GM21717 (cell line): ENCODE results near the gene DIRAS3.
"Not testable (repeated sequence)": the region's sequence is repeated elsewhere in the genome, so short reads cannot be mapped to it uniquely, and the experiment has no call there.

Source experiments
- ATAC-seq: cut with Tn5 transposase; IDR thresholded peaks from one replicate; pipeline ENCODE4 v1.9.1; 2021; ENCODE audit warnings: mild to moderate bottlenecking, moderate library complexity; ENCODE audit not compliant: unreplicated experiment

Gene DIRAS3

DNA sequence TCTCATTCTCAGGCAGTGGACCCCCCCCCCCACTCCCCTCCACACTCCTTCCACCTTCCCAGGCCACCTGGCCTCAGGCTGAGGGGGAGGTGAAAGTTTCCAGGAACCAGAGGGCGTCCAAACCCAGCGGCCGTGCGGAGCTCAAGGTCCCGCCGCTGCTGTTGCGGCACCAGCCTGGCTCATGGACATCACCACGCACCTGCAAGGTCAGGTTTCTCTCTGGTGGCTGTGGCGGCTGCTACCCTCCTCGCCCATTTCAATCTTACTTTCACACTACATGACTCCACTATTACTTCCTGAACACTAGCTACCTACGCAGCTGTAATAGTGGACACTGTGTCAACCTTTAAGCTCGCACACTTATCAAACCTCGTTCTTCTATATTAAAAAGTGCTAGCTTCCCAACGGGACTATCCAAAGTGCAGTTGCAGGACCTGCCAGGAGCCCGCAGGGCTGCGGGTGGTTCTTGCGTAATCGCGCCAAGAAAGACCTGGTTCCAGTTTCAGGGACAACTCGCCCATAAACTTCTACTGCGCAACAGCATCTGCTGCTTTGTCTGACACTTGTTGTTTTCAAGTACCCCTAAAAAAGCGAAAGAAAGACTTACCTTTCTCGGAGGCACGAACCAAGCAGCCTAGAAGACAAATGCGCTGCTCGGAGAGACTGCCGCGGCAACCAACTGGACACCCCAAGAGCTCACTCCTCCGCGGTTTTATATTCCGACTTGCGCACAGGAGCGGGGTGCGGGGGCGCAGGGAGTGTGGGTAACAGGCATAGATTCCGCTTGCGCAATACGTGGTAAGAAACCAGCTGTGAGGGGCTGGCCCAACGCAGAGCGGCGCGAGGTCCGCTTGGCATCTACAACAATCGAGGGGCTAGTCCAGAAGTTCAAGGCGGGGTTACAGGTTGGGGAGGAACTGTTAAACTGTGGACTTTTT is at the start of gene DIRAS3:
Gene DIRAS3, minus strand, starts transcription at position 687 of the 938 bp plus-strand sequence. CDS start 3,330 bp downstream, outside the sequence.
- no peak for ATAC-seq

DNA sequence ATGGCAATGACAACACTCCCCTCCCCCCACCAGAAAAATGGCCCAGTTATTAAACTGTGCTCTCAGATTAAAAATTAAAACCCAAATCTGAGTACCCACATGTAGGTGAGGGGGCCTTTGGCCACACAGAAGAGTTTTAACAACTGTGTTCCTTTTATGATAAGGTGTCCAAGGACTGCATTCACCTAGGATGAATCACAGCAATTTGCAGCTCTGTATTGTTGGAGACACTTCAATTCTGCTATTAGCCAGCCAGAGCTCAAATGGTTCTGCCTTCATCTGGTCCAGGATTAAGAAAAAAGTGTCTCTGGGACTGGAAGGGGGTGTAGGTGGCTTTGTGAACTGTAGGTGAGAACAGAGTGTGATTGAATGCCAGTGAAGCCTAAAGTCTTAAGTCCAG is 43.3 kb upstream of the DIRAS3 start:
- no peak for ATAC-seq

GRCh38 chr1:68087184-68087583 is 36.8 kb upstream of the DIRAS3 start:
- no peak for ATAC-seq

GRCh38 chr1:68085752-68086151 is 35.3 kb upstream of the DIRAS3 start:
- no peak for ATAC-seq

GRCh38 chr1:68083686-68084085 is 33.3 kb upstream of the DIRAS3 start:
- ATAC-seq: no peak

DNA sequence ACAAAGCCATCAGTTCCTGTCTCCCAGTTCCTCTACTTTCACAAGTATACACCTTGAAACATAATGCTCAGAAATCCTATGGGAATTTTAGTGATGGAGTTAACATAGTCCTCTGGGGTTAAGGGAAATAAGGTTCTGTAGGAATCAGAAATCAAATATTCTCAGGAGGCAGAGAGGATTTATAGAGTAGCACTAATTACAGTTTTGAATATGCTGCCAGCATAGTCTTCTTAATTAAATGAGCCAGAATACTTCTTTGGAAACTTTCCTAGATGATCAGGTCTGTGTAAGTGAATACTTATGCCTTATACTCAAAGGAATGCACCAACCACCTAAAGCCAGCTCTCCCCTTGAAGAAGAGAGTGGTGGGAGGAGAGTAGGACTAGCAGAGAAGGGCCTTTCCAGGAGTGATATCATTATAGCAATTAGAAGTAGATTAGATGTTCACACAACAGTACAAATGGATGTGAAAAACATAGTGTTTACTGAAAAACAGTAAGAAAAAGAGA is 31.4 kb upstream of the DIRAS3 start:
- ATAC-seq: no peak

DNA sequence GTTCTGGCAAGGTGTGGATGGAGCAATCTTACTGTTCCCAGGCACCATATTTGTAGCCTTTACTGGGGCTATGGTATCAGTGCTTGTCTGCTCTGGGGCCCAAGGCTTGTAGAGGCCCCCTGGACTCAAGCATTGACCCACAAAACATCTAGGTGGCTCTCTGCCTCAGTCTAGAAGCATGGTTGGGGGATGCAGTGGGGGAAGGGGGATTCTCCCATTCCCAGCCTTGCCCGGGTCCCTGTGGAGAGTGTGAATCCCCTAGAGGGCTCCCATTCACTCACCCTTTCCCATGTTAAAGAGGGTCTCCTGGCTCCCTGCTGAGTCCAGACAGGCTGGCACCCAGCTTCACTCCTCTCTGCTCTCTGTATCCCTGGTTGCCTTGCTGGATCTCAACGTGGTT is 28.2 kb upstream of the DIRAS3 start:
- no peak for ATAC-seq

- ATAC-seq: no peak
Measured at GRCh38 chr1:68074472-68074871, 24.0 kb upstream of the DIRAS3 start.

DNA sequence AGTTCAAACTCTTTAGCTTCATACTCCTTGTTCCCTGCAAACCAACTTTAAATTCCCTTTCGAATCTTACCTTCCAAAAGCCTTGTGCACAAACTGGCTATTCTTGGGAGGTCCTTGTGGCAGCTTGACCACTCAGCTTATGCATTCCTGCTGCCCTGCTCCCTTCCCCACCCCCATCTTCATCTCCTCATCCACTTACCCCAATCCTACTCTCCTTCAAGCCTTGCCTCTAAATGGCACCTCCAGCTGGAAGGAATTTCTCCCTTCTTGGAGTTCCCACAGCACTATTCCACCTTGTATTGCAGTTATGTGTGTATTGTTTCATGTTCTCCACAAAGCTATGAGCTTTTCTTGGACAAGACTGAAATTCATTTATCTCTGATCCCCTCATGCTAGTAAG is 15.3 kb upstream of the DIRAS3 start:
- ATAC-seq: no peak

DNA sequence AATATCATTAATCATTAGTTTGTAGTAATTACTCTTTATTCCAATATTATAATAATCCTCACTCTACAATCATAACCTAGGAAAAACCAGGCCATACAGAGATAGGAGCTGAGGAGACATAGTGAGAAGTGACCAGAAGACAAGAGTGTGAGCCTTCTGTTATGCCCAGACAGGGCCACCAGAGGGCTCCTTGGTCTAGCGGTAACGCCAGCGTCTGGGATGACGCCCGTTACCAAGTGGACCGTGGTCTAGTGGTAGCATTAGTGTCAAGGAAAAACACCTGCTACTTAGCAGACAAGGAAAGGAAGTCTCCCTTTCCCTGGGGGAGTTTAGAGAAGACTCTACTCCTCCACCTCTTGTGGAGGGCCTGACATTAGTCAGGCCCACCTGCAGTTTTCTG is 7.6 kb upstream of the DIRAS3 start:
- not testable (repeated sequence) for ATAC-seq

- no peak for ATAC-seq
Measured at GRCh38 chr1:68057564-68057963, 7.1 kb upstream of the DIRAS3 start.

DNA sequence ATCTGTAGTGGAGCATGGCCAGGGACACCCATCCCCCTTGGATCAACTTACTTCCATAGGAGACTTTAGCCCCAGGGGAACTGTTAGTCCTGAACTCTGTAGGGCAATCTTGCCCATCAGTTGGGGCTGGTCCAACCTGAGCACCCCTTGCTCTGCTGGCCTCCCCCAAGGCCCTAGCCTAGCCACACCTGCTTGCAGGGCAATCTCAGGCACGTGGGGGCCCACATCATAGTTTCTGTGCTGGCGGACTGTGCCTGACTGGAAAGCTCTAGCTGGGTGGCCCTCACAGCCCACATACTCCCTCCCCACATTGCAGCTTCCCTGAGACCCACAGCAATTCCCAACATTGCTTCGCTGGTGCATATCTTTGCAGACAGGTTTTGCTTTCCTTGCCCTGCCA is 6.6 kb upstream of the DIRAS3 start:
- no peak for ATAC-seq

GRCh38 chr1:68051475-68051874 is 1.0 kb upstream of the DIRAS3 start:
- ATAC-seq: no peak

GRCh38 chr1:68047659-68048026 is 2.8 kb downstream of the DIRAS3 start:
- ATAC-seq: no peak

GRCh38 chr1:68046885-68047658 is 3.4 kb downstream of the DIRAS3 start:
- ATAC-seq: no peak

- no peak for ATAC-seq
Measured at GRCh38 chr1:68046423-68046822, 4.0 kb downstream of the DIRAS3 start.

GRCh38 chr1:68045511-68046180 is 4.8 kb downstream of the DIRAS3 start:
- no peak for ATAC-seq

GRCh38 chr1:68043443-68044090 is 6.9 kb downstream of the DIRAS3 start:
- ATAC-seq: no peak

DNA sequence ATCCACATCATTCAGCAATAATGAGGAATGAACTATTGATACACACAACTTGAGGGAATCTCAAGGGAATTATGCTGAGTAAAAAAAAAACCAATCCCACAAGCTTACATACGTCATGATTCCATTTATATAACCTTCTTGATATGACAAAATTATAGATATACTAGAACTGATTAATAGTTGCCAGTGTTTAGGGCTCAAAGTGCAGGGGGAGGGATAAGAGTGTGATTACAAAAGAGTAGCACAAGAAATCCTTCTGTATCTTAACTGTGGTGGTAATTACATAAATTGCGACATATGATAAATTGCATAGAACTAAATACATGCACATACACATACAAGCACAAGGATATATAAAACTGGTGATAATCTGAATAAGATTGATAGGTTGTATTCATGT is 13.5 kb downstream of the DIRAS3 start:
- ATAC-seq: no peak

DNA sequence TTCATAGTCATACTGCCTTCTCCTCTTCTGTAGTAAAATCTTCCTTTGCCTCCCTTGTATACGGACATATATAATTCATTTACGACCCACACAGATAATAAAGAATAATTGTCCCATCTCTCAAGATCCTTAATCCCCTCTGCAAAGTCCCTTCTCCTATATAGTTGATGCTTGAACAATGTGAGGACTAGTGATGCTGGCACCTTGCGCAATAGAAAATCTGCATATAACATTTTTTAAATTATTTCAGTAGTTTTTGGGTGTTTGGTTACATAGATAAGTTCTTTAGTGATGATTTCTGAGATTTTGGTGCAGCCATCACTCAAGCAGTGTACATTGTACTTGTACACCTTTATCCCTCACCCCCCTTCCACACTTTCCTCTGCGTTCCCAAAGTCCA is 21.0 kb downstream of the DIRAS3 start:
- ATAC-seq: no peak

DNA sequence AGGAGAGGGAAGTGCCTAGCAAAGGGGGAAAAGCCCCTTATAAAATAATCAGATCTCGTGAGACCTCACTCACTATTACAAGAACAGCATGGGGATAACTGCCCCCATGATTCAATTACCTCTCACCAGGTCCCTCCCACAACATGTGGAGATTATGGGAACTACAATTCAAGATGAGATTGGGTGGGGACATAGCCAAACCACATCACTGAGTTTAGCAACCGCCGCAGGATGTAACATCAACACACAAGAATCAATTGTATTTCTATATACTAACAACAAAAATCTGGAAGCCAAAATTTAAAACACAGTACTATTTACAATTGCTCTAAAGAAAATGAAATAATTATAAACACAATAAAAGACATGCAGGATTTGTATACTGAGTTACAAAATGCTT is 21.9 kb downstream of the DIRAS3 start:
- ATAC-seq: no peak
